Liver (tissue), 9 donors: ENCODE results near the gene JAK1. TPM values are rescaled to one million over a fixed set of nuclear protein-coding genes. Genes with fewer than 3 reads are reported as not detected.

ENCODE experiments used
- DNase-seq: peaks from one replicate; pipeline ENCODE4 v3.0.0-alpha.2; 2017; ENCODE audit warnings: low spot score
- H3K27ac ChIP-seq, 2 donors: one replicate each; pipeline ENCODE4 v1.7.0; 2013; ENCODE audit warnings: inconsistent platforms in 2 of 2, low read length in 2 of 2, control low read depth in 1 of 2, low read depth in 1 of 2, mild to moderate bottlenecking in 1 of 2
- H3K27me3 ChIP-seq, 4 donors: one replicate each; pipeline versions ENCODE4 v1.6.1 to v1.7.0; 2013; ENCODE audit warnings: low read length in 3 of 4, inconsistent platforms in 1 of 4, mild to moderate bottlenecking in 1 of 4, moderate library complexity in 1 of 4; ENCODE audit not compliant: control insufficient read depth in 4 of 4, insufficient read depth in 4 of 4
- H3K36me3 ChIP-seq, 4 donors: one replicate each; pipeline versions ENCODE4 v1.6.1 to v1.7.0; 2013; ENCODE audit warnings: low read length in 3 of 4, mild to moderate bottlenecking in 3 of 4, low read depth in 1 of 4, moderate library complexity in 1 of 4; ENCODE audit not compliant: control insufficient read depth in 4 of 4, insufficient read depth in 3 of 4
- H3K4me1 ChIP-seq, 4 donors: one replicate each; pipeline versions ENCODE4 v1.6.1 to v1.7.0; 2013; ENCODE audit warnings: low read length in 3 of 4, mild to moderate bottlenecking in 3 of 4, moderate library complexity in 1 of 4; ENCODE audit not compliant: control insufficient read depth in 4 of 4, insufficient read depth in 4 of 4
- H3K4me3 ChIP-seq, 3 donors: one replicate each; pipeline versions ENCODE4 v1.6.1 to v1.7.0; 2013; ENCODE audit warnings: low read length in 3 of 3, control low read depth in 1 of 3, low read depth in 1 of 3, mild to moderate bottlenecking in 1 of 3
- H3K9ac ChIP-seq, 2 donors: one replicate each; pipeline ENCODE4 v1.7.0; 2013; ENCODE audit warnings: low read length in 2 of 2, mild to moderate bottlenecking in 2 of 2, moderate library complexity in 2 of 2, control low read depth in 1 of 2, low read depth in 1 of 2
- H3K9me3 ChIP-seq, 4 donors: one replicate each; pipeline versions ENCODE4 v1.6.1 to v1.7.0; 2013; ENCODE audit warnings: low read length in 3 of 4; ENCODE audit not compliant: control insufficient read depth in 4 of 4
- EGR1 ChIP-seq, 2 donors: IDR thresholded peaks; 2 replicates each; pipeline ENCODE4 v1.6.1; 2016 to 2018; ENCODE audit warnings: antibody characterized with exemption in 2 of 2, low read depth in 2 of 2
- FOXA1 ChIP-seq: IDR thresholded peaks from 2 replicates; pipeline ENCODE4 v1.6.1; 2016; ENCODE audit warnings: antibody characterized with exemption
- FOXA2 ChIP-seq: IDR thresholded peaks from 2 replicates; pipeline ENCODE4 v1.6.1; 2016; ENCODE audit warnings: antibody characterized with exemption
- GABPA ChIP-seq, 2 donors: IDR thresholded peaks in 1 of 2; conservative IDR thresholded peaks in 1 of 2; 2 replicates each; pipeline ENCODE4 v1.6.1; 2016; ENCODE audit warnings: antibody characterized with exemption in 2 of 2, mild to moderate bottlenecking in 1 of 2, moderate library complexity in 1 of 2
- HNF4A ChIP-seq, 2 donors: conservative IDR thresholded peaks; 2 replicates each; pipeline ENCODE4 v1.6.1; 2016; ENCODE audit warnings: antibody characterized with exemption in 2 of 2, mild to moderate bottlenecking in 2 of 2
- HNF4G ChIP-seq: IDR thresholded peaks from 2 replicates; pipeline ENCODE4 v1.6.1; 2016; ENCODE audit warnings: antibody characterized with exemption
- JUND ChIP-seq, 2 donors: IDR thresholded peaks; 2 replicates each; pipeline ENCODE4 v1.6.1; 2016; ENCODE audit warnings: antibody characterized with exemption in 2 of 2
- NR2F2 ChIP-seq: IDR thresholded peaks from 2 replicates; pipeline ENCODE4 v1.6.1; 2016; ENCODE audit warnings: antibody characterized with exemption
- RAD21 ChIP-seq, 2 donors: IDR thresholded peaks; 2 replicates each; pipeline ENCODE4 v1.6.1; 2016; ENCODE audit warnings: antibody characterized with exemption in 2 of 2, mild to moderate bottlenecking in 2 of 2
- RXRA ChIP-seq, 2 donors: IDR thresholded peaks; 2 replicates each; pipeline ENCODE4 v1.6.1; 2017 to 2018; ENCODE audit warnings: antibody characterized with exemption in 2 of 2, mild to moderate bottlenecking in 1 of 2
- SP1 ChIP-seq: IDR thresholded peaks from 2 replicates; pipeline ENCODE4 v1.6.1; 2018; ENCODE audit warnings: antibody characterized with exemption, mild to moderate bottlenecking
- TAF1 ChIP-seq: conservative IDR thresholded peaks from 2 replicates; pipeline ENCODE4 v1.6.1; 2016; ENCODE audit warnings: antibody characterized with exemption, mild to moderate bottlenecking
- YY1 ChIP-seq: IDR thresholded peaks from 2 replicates; pipeline ENCODE4 v1.6.1; 2016; ENCODE audit warnings: antibody characterized with exemption, mild to moderate bottlenecking
- WGBS: extraction: QIAGEN DNeasy Blood & Tissue Kit; methylation state at CpG from one replicate; pipeline ENCODE4 v1.1.7; 2013; 5-methylcytosine and 5-hydroxymethylcytosine counted together
- polyA plus RNA-seq, 2 donors: library from polyadenylated mRNA; stranded (reverse) in 1 of 2; unstranded in 1 of 2; fragments of 200-250 nt in 1 of 2; fragments of >200 nt in 1 of 2; fragmentation: Nextera tagmentation in 1 of 2; extraction: Ambion mirVana in 1 of 2; gene quantifications; one replicate each; pipeline versions ENCODE4 v1.2.1 to v1.2.3, GENCODE V29; 2013 to 2015
- total RNA-seq, 2 donors: library from RNA; depleted of rRNA; stranded (reverse); fragments of >200 nt; gene quantifications; one replicate each; pipeline ENCODE4 v1.2.3, GENCODE V29; 2014
- TF ChIP-seq, protein P1 (sequence below): IDR thresholded peaks from 2 replicates; pipeline ENCODE4 v1.6.1; 2016; ENCODE audit warnings: antibody characterized with exemption, mild to moderate bottlenecking
- TF ChIP-seq, protein P2 (sequence below): IDR thresholded peaks from 2 replicates; pipeline ENCODE4 v1.6.1; 2016; ENCODE audit warnings: antibody characterized with exemption
- TF ChIP-seq, protein P3 (sequence below): fragments of 150-350 bp; IDR thresholded peaks from 2 replicates; pipeline ENCODE4 v1.5.1; 2017; ENCODE audit warnings: improper control_type of control experiment, low read depth, low read length; ENCODE audit not compliant: missing input control
- TF ChIP-seq, protein P4 (sequence below): IDR thresholded peaks from 2 replicates; pipeline ENCODE4 v1.6.1; 2016; ENCODE audit warnings: antibody characterized with exemption
- TF ChIP-seq, protein P5 (sequence below): IDR thresholded peaks from 2 replicates; pipeline ENCODE4 v1.6.1; 2016; ENCODE audit warnings: antibody characterized with exemption
- donor health status: healthy.
- donor health status: healthy.
- donor health status: healthy.
- donor health status: healthy.
- donor health status: healthy.

The JAK1 gene
- total and polyA plus RNA-seq, 4 donors: 24.1 to 68.6 (median 34.5) TPM

DNA sequence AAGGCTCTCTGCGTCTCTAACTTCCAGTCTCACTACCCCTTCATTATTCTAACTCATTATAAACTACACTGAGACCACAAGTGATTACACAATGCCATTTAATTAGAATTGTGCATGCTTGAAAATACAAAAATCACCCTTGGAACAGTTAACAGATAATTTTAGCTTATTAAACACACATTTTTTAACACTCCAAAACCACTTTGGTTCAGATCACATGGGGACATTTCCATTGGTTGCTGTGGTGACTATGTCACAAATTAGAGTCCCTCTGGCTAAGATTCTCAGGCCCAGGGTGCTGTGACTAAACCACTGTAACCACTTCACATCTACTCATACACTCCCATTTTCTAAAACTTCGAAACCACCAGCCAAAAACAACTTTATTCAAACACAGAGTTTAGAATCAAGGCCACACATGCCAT, 43.0 kb downstream of the JAK1 start:
- H3K4me3 ChIP-seq: no peak overlapping the region
- no peak for DNase-seq
- WGBS: 45% methylated on average over 2 of the region's 2 CpGs
- no peaks in the 10 kb centered on the region for H3K36me3 ChIP-seq
- H3K27me3 ChIP-seq: no peaks in the 10 kb centered on the region
- H3K9ac ChIP-seq: no peak overlapping the region
- H3K27ac ChIP-seq: no peak overlapping the region
- no peaks in the 10 kb centered on the region for H3K9me3 ChIP-seq
- peaks cover 2 to 20% (median 9%) of the 10 kb centered on the region in 4 donors for H3K4me1 ChIP-seq
- TF ChIP-seq, protein P1, sequence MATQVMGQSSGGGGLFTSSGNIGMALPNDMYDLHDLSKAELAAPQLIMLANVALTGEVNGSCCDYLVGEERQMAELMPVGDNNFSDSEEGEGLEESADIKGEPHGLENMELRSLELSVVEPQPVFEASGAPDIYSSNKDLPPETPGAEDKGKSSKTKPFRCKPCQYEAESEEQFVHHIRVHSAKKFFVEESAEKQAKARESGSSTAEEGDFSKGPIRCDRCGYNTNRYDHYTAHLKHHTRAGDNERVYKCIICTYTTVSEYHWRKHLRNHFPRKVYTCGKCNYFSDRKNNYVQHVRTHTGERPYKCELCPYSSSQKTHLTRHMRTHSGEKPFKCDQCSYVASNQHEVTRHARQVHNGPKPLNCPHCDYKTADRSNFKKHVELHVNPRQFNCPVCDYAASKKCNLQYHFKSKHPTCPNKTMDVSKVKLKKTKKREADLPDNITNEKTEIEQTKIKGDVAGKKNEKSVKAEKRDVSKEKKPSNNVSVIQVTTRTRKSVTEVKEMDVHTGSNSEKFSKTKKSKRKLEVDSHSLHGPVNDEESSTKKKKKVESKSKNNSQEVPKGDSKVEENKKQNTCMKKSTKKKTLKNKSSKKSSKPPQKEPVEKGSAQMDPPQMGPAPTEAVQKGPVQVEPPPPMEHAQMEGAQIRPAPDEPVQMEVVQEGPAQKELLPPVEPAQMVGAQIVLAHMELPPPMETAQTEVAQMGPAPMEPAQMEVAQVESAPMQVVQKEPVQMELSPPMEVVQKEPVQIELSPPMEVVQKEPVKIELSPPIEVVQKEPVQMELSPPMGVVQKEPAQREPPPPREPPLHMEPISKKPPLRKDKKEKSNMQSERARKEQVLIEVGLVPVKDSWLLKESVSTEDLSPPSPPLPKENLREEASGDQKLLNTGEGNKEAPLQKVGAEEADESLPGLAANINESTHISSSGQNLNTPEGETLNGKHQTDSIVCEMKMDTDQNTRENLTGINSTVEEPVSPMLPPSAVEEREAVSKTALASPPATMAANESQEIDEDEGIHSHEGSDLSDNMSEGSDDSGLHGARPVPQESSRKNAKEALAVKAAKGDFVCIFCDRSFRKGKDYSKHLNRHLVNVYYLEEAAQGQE: no peak
- TF ChIP-seq TAF1 (no peak), JUND (IDR thresholded peaks at IDR 0.05) (no peak), HNF4A (conservative IDR thresholded peaks at IDR 0.05) (no peak), YY1 (no peak), RXRA (IDR thresholded peaks at IDR 0.05) (no peak), SP1 (no peak), EGR1 (IDR thresholded peaks at IDR 0.05; ENCODE audit: low read depth in 2 of 2) (no peak)
- TF ChIP-seq, protein P2, sequence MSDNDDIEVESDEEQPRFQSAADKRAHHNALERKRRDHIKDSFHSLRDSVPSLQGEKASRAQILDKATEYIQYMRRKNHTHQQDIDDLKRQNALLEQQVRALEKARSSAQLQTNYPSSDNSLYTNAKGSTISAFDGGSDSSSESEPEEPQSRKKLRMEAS: no peak
- TF ChIP-seq, protein P3, sequence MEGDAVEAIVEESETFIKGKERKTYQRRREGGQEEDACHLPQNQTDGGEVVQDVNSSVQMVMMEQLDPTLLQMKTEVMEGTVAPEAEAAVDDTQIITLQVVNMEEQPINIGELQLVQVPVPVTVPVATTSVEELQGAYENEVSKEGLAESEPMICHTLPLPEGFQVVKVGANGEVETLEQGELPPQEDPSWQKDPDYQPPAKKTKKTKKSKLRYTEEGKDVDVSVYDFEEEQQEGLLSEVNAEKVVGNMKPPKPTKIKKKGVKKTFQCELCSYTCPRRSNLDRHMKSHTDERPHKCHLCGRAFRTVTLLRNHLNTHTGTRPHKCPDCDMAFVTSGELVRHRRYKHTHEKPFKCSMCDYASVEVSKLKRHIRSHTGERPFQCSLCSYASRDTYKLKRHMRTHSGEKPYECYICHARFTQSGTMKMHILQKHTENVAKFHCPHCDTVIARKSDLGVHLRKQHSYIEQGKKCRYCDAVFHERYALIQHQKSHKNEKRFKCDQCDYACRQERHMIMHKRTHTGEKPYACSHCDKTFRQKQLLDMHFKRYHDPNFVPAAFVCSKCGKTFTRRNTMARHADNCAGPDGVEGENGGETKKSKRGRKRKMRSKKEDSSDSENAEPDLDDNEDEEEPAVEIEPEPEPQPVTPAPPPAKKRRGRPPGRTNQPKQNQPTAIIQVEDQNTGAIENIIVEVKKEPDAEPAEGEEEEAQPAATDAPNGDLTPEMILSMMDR: no peak
- TF ChIP-seq, protein P4, sequence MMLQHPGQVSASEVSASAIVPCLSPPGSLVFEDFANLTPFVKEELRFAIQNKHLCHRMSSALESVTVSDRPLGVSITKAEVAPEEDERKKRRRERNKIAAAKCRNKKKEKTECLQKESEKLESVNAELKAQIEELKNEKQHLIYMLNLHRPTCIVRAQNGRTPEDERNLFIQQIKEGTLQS: no peak

DNA sequence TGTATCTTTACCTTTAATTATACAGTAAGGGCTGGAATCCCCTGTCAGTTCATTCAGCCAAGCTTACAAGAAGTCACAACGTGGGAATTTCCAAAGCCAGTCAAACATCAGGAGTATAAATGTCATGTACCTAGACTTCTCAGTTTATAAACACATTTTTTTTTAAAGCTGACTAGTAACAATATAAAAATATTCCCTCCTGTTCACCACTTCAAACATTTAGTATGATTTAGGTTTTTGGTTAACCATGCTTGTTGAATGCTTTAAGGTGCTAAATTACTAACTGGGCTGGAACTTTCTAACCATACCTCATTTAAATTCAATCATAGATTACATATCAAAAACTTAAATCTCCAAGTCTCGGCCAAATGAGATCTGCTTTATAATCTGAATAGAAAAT, 44.0 kb downstream of the JAK1 start:
- WGBS: 49% methylated on average over 2 of the region's 2 CpGs
- Histone ChIP-seq H3K27me3 (no peaks in the 10 kb centered on the region), H3K27ac (no peak overlapping the region), H3K9me3 (no peaks in the 10 kb centered on the region), H3K36me3 (no peaks in the 10 kb centered on the region), H3K9ac (no peak overlapping the region), H3K4me1 (peaks cover 4 to 26% (median 13%) of the 10 kb centered on the region in 4 donors), H3K4me3 (no peak overlapping the region)
- no peak for DNase-seq
- TF ChIP-seq, protein P4: no peak
- TF ChIP-seq, protein P2: no peak
- TF ChIP-seq NR2F2: no peak
- TF ChIP-seq, protein P1: no peak
- no peak for TF ChIP-seq HNF4G
- no peak for TF ChIP-seq RXRA (IDR thresholded peaks at IDR 0.05)
- no peak for TF ChIP-seq SP1
- no peak for TF ChIP-seq TAF1
- TF ChIP-seq JUND (IDR thresholded peaks at IDR 0.05): no peak
- no peak for TF ChIP-seq RAD21 (IDR thresholded peaks at IDR 0.05)
- no peak for TF ChIP-seq GABPA (IDR thresholded peaks at IDR 0.05 in 1 of 2, conservative IDR thresholded peaks at IDR 0.05 in 1 of 2)
- TF ChIP-seq FOXA1: no peak
- TF ChIP-seq, protein P5, sequence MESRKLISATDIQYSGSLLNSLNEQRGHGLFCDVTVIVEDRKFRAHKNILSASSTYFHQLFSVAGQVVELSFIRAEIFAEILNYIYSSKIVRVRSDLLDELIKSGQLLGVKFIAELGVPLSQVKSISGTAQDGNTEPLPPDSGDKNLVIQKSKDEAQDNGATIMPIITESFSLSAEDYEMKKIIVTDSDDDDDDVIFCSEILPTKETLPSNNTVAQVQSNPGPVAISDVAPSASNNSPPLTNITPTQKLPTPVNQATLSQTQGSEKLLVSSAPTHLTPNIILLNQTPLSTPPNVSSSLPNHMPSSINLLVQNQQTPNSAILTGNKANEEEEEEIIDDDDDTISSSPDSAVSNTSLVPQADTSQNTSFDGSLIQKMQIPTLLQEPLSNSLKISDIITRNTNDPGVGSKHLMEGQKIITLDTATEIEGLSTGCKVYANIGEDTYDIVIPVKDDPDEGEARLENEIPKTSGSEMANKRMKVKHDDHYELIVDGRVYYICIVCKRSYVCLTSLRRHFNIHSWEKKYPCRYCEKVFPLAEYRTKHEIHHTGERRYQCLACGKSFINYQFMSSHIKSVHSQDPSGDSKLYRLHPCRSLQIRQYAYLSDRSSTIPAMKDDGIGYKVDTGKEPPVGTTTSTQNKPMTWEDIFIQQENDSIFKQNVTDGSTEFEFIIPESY: no peak
- no peak for TF ChIP-seq EGR1 (IDR thresholded peaks at IDR 0.05; ENCODE audit: low read depth in 2 of 2)
- no peak for TF ChIP-seq HNF4A (conservative IDR thresholded peaks at IDR 0.05)
- TF ChIP-seq FOXA2: no peak
